Epithelial cell of esophagus (primary cell): Measurements from ENCODE around the gene HYDIN.

Experiments used
- DNase-seq: peaks from one replicate; pipeline ENCODE4 v3.0.0; 2010; ENCODE audit warnings: low read depth
- H3K4me3 ChIP-seq: 2 replicates; pipeline ENCODE4 v1.5.1; 2011; ENCODE audit warnings: mild to moderate bottlenecking, low read length, control low read depth
- CTCF ChIP-seq: IDR thresholded peaks from 2 replicates; pipeline ENCODE4 v1.5.1; 2011; ENCODE audit warnings: low read depth, mild to moderate bottlenecking, low read length, control low read depth, inconsistent platforms; ENCODE audit not compliant: insufficient read depth; ENCODE audit errors: missing control alignments

HYDIN gene

GRCh38 chr16:71214746-71215381 lies 15.7 kb downstream of the HYDIN start:
- peak; percentile 30 for DNase-seq
- H3K4me3 ChIP-seq = no peak overlapping the region
- TF ChIP-seq CTCF = peak; percentile 18

GRCh38 chr16:71205482-71206131 lies 24.9 kb downstream of the HYDIN start:
- no peak for DNase-seq
- no peak overlapping the region for H3K4me3 ChIP-seq
- TF ChIP-seq CTCF = no peak

- no peak overlapping the region for H3K4me3 ChIP-seq
- TF ChIP-seq CTCF = no peak
- DNase-seq = no peak
These were observed 26.9 kb downstream of the HYDIN start for GRCh38 chr16:71203631-71204030.

- TF ChIP-seq CTCF = no peak
- H3K4me3 ChIP-seq = no peak overlapping the region
- DNase-seq = peak; percentile 6
These were observed 29.0 kb downstream of the HYDIN start for GRCh38 chr16:71201556-71201955.

GRCh38 chr16:71201054-71201453 lies 29.5 kb downstream of the HYDIN start:
- TF ChIP-seq CTCF = no peak
- H3K4me3 ChIP-seq = no peak overlapping the region
- peak; percentile 20 for DNase-seq

GRCh38 chr16:71198408-71198807 lies 32.1 kb downstream of the HYDIN start:
- H3K4me3 ChIP-seq = no peak overlapping the region
- no peak for DNase-seq
- no peak for TF ChIP-seq CTCF

- no peak overlapping the region for H3K4me3 ChIP-seq
- DNase-seq = no peak
- no peak for TF ChIP-seq CTCF
These were observed 38.1 kb downstream of the HYDIN start for GRCh38 chr16:71192387-71192786.
